ENCODE results near the gene APOBEC4. TPM values are rescaled to one million over a fixed set of nuclear protein-coding genes. Genes with fewer than 3 reads are reported as not detected.

Gene APOBEC4
- total RNA-seq, 2 experiments from 2014 or later, result not detected

GRCh38 chr1:183653462-183653794 is 312 bp upstream of the APOBEC4 start:
- ATAC-seq (no peak), DNase-seq (no peak)
- no peak overlapping the region for H3K4me3 Mint-ChIP-seq
- intact Hi-C loops (cut with micrococcal nuclease), result loop anchor here (10.0 kb wide), 1 partner anchor 571 kb away; no protein-coding TSS in a partner anchor
- no peaks in the 10 kb centered on the region for H3K36me3 Mint-ChIP-seq (ENCODE audit: low read depth)
- TF ChIP-seq CTCF (IDR thresholded peaks at IDR 0.05), result no peak
- no peaks in the 10 kb centered on the region for H3K9me3 Mint-ChIP-seq
- no peaks in the 10 kb centered on the region for H3K27me3 Mint-ChIP-seq
- H3K4me1 Mint-ChIP-seq (ENCODE audit: low read depth), result peaks cover 30% of the 10 kb centered on the region
- CTCF ChIA-PET, result interaction anchor here (1.0 to 6.2 kb wide), 5 partner anchors 12 to 291 kb away, joined by 3 to 117 read pairs (median 33); partner anchors contain the start of gene ARPC5
- H3K27ac Mint-ChIP-seq, result no peak overlapping the region
- POLR2A ChIA-PET, result interaction anchor here (1.2 kb wide), 1 partner anchor 262 kb away, joined by 3 read pairs; no protein-coding TSS in a partner anchor

- Mint-ChIP-seq H3K27me3 (no peaks in the 10 kb centered on the region), H3K36me3 (ENCODE audit: low read depth) (no peaks in the 10 kb centered on the region), H3K27ac (peak overlapping the region; percentile 81), H3K9me3 (no peaks in the 10 kb centered on the region), H3K4me1 (ENCODE audit: low read depth) (peaks cover 30% of the 10 kb centered on the region), H3K4me3 (peak overlapping the region; percentile 16)
- ChIA-PET POLR2A (interaction anchor here (0.6 to 1.0 kb wide), 2 partner anchors 17 to 151 kb away, joined by 3 to 4 read pairs; no protein-coding TSS in a partner anchor), CTCF (interaction anchor here (1.0 to 6.2 kb wide), 5 partner anchors 19 to 303 kb away, joined by 3 to 117 read pairs (median 12); no protein-coding TSS in a partner anchor)
- intact Hi-C loops (cut with micrococcal nuclease), result loop anchor here (10.0 kb wide), 1 partner anchor 573 kb away; no protein-coding TSS in a partner anchor
- peak; percentile 93 for ATAC-seq
- no peak for TF ChIP-seq CTCF (IDR thresholded peaks at IDR 0.05)
- peak; percentile 57 for DNase-seq
Measured at GRCh38 chr1:183652107-183652506, 1.0 kb downstream of the APOBEC4 start.

- intact Hi-C loops (cut with micrococcal nuclease), result loop anchor here (10.0 kb wide), 1 partner anchor 573 kb away; no protein-coding TSS in a partner anchor
- ATAC-seq (peak; percentile 7), DNase-seq (no peak)
- TF ChIP-seq CTCF (IDR thresholded peaks at IDR 0.05), result no peak
- H3K27ac Mint-ChIP-seq, result peak overlapping the region; percentile 81
- H3K4me3 Mint-ChIP-seq, result no peak overlapping the region
- H3K27me3 Mint-ChIP-seq, result no peaks in the 10 kb centered on the region
- POLR2A ChIA-PET, result interaction anchor here (1.0 kb wide), 1 partner anchor 17 kb away, joined by 4 read pairs; no protein-coding TSS in a partner anchor
- CTCF ChIA-PET, result interaction anchor here (1.2 to 6.2 kb wide), 4 partner anchors 18 to 304 kb away, joined by 3 to 117 read pairs (median 61); no protein-coding TSS in a partner anchor
- H3K9me3 Mint-ChIP-seq, result no peaks in the 10 kb centered on the region
- no peaks in the 10 kb centered on the region for H3K36me3 Mint-ChIP-seq (ENCODE audit: low read depth)
- peaks cover 30% of the 10 kb centered on the region for H3K4me1 Mint-ChIP-seq (ENCODE audit: low read depth)
Measured at GRCh38 chr1:183651612-183652011, 1.5 kb downstream of the APOBEC4 start.

- H3K27ac Mint-ChIP-seq, result no peak overlapping the region
- peaks cover 19% of the 10 kb centered on the region for H3K4me1 Mint-ChIP-seq (ENCODE audit: low read depth)
- TF ChIP-seq CTCF (IDR thresholded peaks at IDR 0.05), result no peak
- no peak overlapping the region for H3K4me3 Mint-ChIP-seq
- DNase-seq (no peak), ATAC-seq (no peak)
- intact Hi-C loops (cut with micrococcal nuclease), result no loop called here
- ChIA-PET POLR2A (interaction anchor here (0.6 kb wide), 1 partner anchor 1029 kb away, joined by 3 read pairs; no protein-coding TSS in a partner anchor), CTCF (interaction anchor here (0.6 to 2.9 kb wide), 5 partner anchors 14 to 268 kb away, joined by 3 to 14 read pairs (median 6); no protein-coding TSS in a partner anchor)
- no peaks in the 10 kb centered on the region for H3K9me3 Mint-ChIP-seq
- H3K27me3 Mint-ChIP-seq, result no peaks in the 10 kb centered on the region
- no peaks in the 10 kb centered on the region for H3K36me3 Mint-ChIP-seq (ENCODE audit: low read depth)
Measured at GRCh38 chr1:183648042-183648441, 5.1 kb downstream of the APOBEC4 start.

GRCh38 chr1:183646776-183647175 is 6.3 kb downstream of the APOBEC4 start:
- DNase-seq (no peak), ATAC-seq (no peak)
- POLR2A ChIA-PET, result no interaction called here

More at GRCh38 chr1:183646776-183647175, 6.3 kb downstream of the APOBEC4 start:
- no peaks in the 10 kb centered on the region for H3K36me3 Mint-ChIP-seq (ENCODE audit: low read depth)
- TF ChIP-seq CTCF (IDR thresholded peaks at IDR 0.05), result no peak
- peaks cover 6% of the 10 kb centered on the region for H3K4me1 Mint-ChIP-seq (ENCODE audit: low read depth)
- CTCF ChIA-PET, result interaction anchor here (1.6 to 4.3 kb wide), 3 partner anchors 9 to 39 kb away, joined by 7 to 36 read pairs (median 14); no protein-coding TSS in a partner anchor
- no peak overlapping the region for H3K4me3 Mint-ChIP-seq
- no peak overlapping the region for H3K27ac Mint-ChIP-seq
- intact Hi-C loops (cut with micrococcal nuclease), result no loop called here
- no peaks in the 10 kb centered on the region for H3K9me3 Mint-ChIP-seq
- no peaks in the 10 kb centered on the region for H3K27me3 Mint-ChIP-seq
